ENCODE data around the gene CELSR3.

Gene CELSR3

GRCh38 chr3:48702320-48702920, 39.7 kb upstream of the CELSR3 start:
- TF ChIP-seq L3MBTL2 (conservative IDR thresholded peaks at IDR 0.05) (no peak), CTBP1 (IDR thresholded peaks at IDR 0.05; ENCODE audit: borderline replicate concordance) (no peak), ZNF384 (IDR thresholded peaks at IDR 0.05) (no peak), HDGF (IDR thresholded peaks at IDR 0.05; ENCODE audit: borderline replicate concordance) (no peak), SP1 (IDR thresholded peaks at IDR 0.05) (no peak), FOXK2 (IDR thresholded peaks at IDR 0.05) (no peak), FOXA1 (IDR thresholded peaks at IDR 0.05) (no peak), NFRKB (IDR thresholded peaks at IDR 0.05) (no peak), SUZ12 (IDR thresholded peaks at IDR 0.05) (no peak), PKNOX1 (IDR thresholded peaks at IDR 0.05) (no peak)
- CTCF ChIA-PET, result interaction anchor here (0.7 kb wide), 1 partner anchor 270 kb away, joined by 3 read pairs; no protein-coding TSS in a partner anchor
- no peak for DNase-seq (ENCODE audit: extremely low spot score)
- POLR2A ChIA-PET, result interaction anchor here (0.9 kb wide), 1 partner anchor 15 kb away, joined by 3 read pairs; no protein-coding TSS in a partner anchor

GRCh38 chr3:48700731-48701405, 38.2 kb upstream of the CELSR3 start:
- CTCF ChIA-PET, result no interaction called here
- POLR2A ChIA-PET, result interaction anchor here (1.2 kb wide), 1 partner anchor 16 kb away, joined by 3 read pairs; the partner anchor contains the start of gene IP6K2

GRCh38 chr3:48698891-48699290, 36.2 kb upstream of the CELSR3 start:
- POLR2A ChIA-PET, result interaction anchor here (0.9 to 1.4 kb wide), 2 partner anchors 18 kb away, joined by 3 to 4 read pairs; partner anchors contain the start of gene IP6K2
- TF ChIP-seq ZNF384 (IDR thresholded peaks at IDR 0.05), result no peak
- TF ChIP-seq TARDBP (IDR thresholded peaks at IDR 0.05), result no peak
- TF ChIP-seq NFRKB (IDR thresholded peaks at IDR 0.05), result no peak
- no peak for TF ChIP-seq CTBP1 (IDR thresholded peaks at IDR 0.05; ENCODE audit: borderline replicate concordance)
- no peak for TF ChIP-seq SUZ12 (IDR thresholded peaks at IDR 0.05)
- no peak for TF ChIP-seq ARNT (IDR thresholded peaks at IDR 0.05)
- TF ChIP-seq FOXM1 (IDR thresholded peaks at IDR 0.05; ENCODE audit: borderline replicate concordance), result no peak
- TF ChIP-seq FOXK2 (IDR thresholded peaks at IDR 0.05), result no peak
- no peak for TF ChIP-seq HDGF (IDR thresholded peaks at IDR 0.05; ENCODE audit: borderline replicate concordance)
- TF ChIP-seq LEF1 (IDR thresholded peaks at IDR 0.05; ENCODE audit: borderline replicate concordance), result no peak
- TF ChIP-seq BHLHE40 (IDR thresholded peaks at IDR 0.05; ENCODE audit: borderline replicate concordance), result no peak
- no peak for TF ChIP-seq PKNOX1 (IDR thresholded peaks at IDR 0.05)
- CTCF ChIA-PET, result no interaction called here
- DNase-seq (ENCODE audit: extremely low spot score), result no peak

More at GRCh38 chr3:48700731-48701405, 38.2 kb upstream of the CELSR3 start:
- no peak for TF ChIP-seq FOXK2 (IDR thresholded peaks at IDR 0.05)
- no peak for TF ChIP-seq PKNOX1 (IDR thresholded peaks at IDR 0.05)
- TF ChIP-seq FOXA1 (IDR thresholded peaks at IDR 0.05), result no peak
- no peak for TF ChIP-seq L3MBTL2 (conservative IDR thresholded peaks at IDR 0.05)
- TF ChIP-seq ZNF384 (IDR thresholded peaks at IDR 0.05), result no peak
- no peak for TF ChIP-seq HDGF (IDR thresholded peaks at IDR 0.05; ENCODE audit: borderline replicate concordance)
- TF ChIP-seq SUZ12 (IDR thresholded peaks at IDR 0.05), result no peak
- TF ChIP-seq SP1 (IDR thresholded peaks at IDR 0.05), result no peak
- no peak for TF ChIP-seq ARNT (IDR thresholded peaks at IDR 0.05)
- TF ChIP-seq NFRKB (IDR thresholded peaks at IDR 0.05), result no peak
- DNase-seq (ENCODE audit: extremely low spot score), result no peak

GRCh38 chr3:48697952-48698351, 35.3 kb upstream of the CELSR3 start:
- ChIA-PET CTCF (interaction anchor here (0.5 to 0.7 kb wide), 4 partner anchors 12 to 1080 kb away, joined by 3 to 5 read pairs (median 4); partner anchors contain the start of gene NCKIPSD), POLR2A (interaction anchor here (1.4 kb wide), 1 partner anchor 19 kb away, joined by 4 read pairs; the partner anchor contains the start of gene IP6K2)
- no peak for DNase-seq (ENCODE audit: extremely low spot score)
- TF ChIP-seq FOXA1 (IDR thresholded peaks at IDR 0.05) (no peak), L3MBTL2 (conservative IDR thresholded peaks at IDR 0.05) (no peak), ZNF384 (IDR thresholded peaks at IDR 0.05) (no peak), TARDBP (IDR thresholded peaks at IDR 0.05) (no peak), SUZ12 (IDR thresholded peaks at IDR 0.05) (no peak), ELF4 (IDR thresholded peaks at IDR 0.05) (no peak), FOXM1 (IDR thresholded peaks at IDR 0.05; ENCODE audit: borderline replicate concordance) (no peak), LEF1 (IDR thresholded peaks at IDR 0.05; ENCODE audit: borderline replicate concordance) (no peak), BHLHE40 (IDR thresholded peaks at IDR 0.05; ENCODE audit: borderline replicate concordance) (no peak), FOXK2 (IDR thresholded peaks at IDR 0.05) (no peak), SP1 (IDR thresholded peaks at IDR 0.05) (no peak), PKNOX1 (IDR thresholded peaks at IDR 0.05) (no peak), CTBP1 (IDR thresholded peaks at IDR 0.05; ENCODE audit: borderline replicate concordance) (no peak), NFRKB (IDR thresholded peaks at IDR 0.05) (no peak)

- TF ChIP-seq PKNOX1 (IDR thresholded peaks at IDR 0.05) (no peak), HDGF (IDR thresholded peaks at IDR 0.05; ENCODE audit: borderline replicate concordance) (no peak), NFRKB (IDR thresholded peaks at IDR 0.05) (no peak), TARDBP (IDR thresholded peaks at IDR 0.05) (no peak), L3MBTL2 (conservative IDR thresholded peaks at IDR 0.05) (no peak), BHLHE40 (IDR thresholded peaks at IDR 0.05; ENCODE audit: borderline replicate concordance) (no peak), FOXM1 (IDR thresholded peaks at IDR 0.05; ENCODE audit: borderline replicate concordance) (no peak), ELF4 (IDR thresholded peaks at IDR 0.05) (no peak), ARNT (IDR thresholded peaks at IDR 0.05) (no peak), LEF1 (IDR thresholded peaks at IDR 0.05; ENCODE audit: borderline replicate concordance) (no peak), CTBP1 (IDR thresholded peaks at IDR 0.05; ENCODE audit: borderline replicate concordance) (no peak)
- DNase-seq (ENCODE audit: extremely low spot score), result no peak
- POLR2A ChIA-PET, result interaction anchor here (1.9 kb wide), 1 partner anchor 20 kb away, joined by 6 read pairs; the partner anchor contains the start of gene IP6K2
- CTCF ChIA-PET, result interaction anchor here (0.5 to 1.7 kb wide), 2 partner anchors 11 to 617 kb away, joined by 5 to 11 read pairs; partner anchors contain the start of gene NCKIPSD
Observed at GRCh38 chr3:48696601-48697000, 33.9 kb upstream of the CELSR3 start.

Data from HEK293T (cell line).